ENCODE results near the gene PDGFC. TPM values are rescaled to one million over a fixed set of nuclear protein-coding genes. Genes with fewer than 3 reads are reported as not detected.

Gene PDGFC, protein sequence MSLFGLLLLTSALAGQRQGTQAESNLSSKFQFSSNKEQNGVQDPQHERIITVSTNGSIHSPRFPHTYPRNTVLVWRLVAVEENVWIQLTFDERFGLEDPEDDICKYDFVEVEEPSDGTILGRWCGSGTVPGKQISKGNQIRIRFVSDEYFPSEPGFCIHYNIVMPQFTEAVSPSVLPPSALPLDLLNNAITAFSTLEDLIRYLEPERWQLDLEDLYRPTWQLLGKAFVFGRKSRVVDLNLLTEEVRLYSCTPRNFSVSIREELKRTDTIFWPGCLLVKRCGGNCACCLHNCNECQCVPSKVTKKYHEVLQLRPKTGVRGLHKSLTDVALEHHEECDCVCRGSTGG
- polyA plus RNA-seq (2011; rRNA removed) (66.8 and 72.7 TPM in 2 replicates), polyA minus RNA-seq (2011; rRNA and poly(A)+ RNA removed) (90.2 and 126 TPM in 2 replicates)

GRCh38 chr4:156971676-156972378, at the start of gene PDGFC:
PDGFC (minus strand) TSS chr4:156971799; CDS start chr4:156970903, 896 bp downstream.
- no peak for DNase-seq (ENCODE audit: low read depth, low spot score)
- CTCF ChIA-PET: interaction anchor here (1.0 to 5.4 kb wide), 6 partner anchors 42 to 496 kb away, joined by 3 to 53 read pairs (median 5); no protein-coding TSS in a partner anchor
- POLR2A ChIA-PET: interaction anchor here (0.6 kb wide), 1 partner anchor 1820 kb away, joined by 4 read pairs; no protein-coding TSS in a partner anchor
- Histone ChIP-seq H3K27ac (ENCODE audit: low read depth, low read length) (peak within 1 kb of the TSS; percentile 81), H3K4me3 (ENCODE audit: low read depth, low read length) (peak within 1 kb of the TSS; percentile 94), H3K9me3 (ENCODE audit: control insufficient read depth, insufficient read depth, low read length) (no peaks in the 10 kb centered on the region), H3K27me3 (ENCODE audit: control insufficient read depth, insufficient read depth, low read length) (no peaks in the 10 kb centered on the region)
- TF ChIP-seq, protein P1, sequence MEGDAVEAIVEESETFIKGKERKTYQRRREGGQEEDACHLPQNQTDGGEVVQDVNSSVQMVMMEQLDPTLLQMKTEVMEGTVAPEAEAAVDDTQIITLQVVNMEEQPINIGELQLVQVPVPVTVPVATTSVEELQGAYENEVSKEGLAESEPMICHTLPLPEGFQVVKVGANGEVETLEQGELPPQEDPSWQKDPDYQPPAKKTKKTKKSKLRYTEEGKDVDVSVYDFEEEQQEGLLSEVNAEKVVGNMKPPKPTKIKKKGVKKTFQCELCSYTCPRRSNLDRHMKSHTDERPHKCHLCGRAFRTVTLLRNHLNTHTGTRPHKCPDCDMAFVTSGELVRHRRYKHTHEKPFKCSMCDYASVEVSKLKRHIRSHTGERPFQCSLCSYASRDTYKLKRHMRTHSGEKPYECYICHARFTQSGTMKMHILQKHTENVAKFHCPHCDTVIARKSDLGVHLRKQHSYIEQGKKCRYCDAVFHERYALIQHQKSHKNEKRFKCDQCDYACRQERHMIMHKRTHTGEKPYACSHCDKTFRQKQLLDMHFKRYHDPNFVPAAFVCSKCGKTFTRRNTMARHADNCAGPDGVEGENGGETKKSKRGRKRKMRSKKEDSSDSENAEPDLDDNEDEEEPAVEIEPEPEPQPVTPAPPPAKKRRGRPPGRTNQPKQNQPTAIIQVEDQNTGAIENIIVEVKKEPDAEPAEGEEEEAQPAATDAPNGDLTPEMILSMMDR (IDR thresholded peaks at IDR 0.05; ENCODE audit: low read depth, low read length): peak; percentile 44

- DNase-seq (ENCODE audit: low read depth, low spot score): no peak
- Histone ChIP-seq H3K27me3 (ENCODE audit: control insufficient read depth, insufficient read depth, low read length) (no peaks in the 10 kb centered on the region), H3K4me3 (ENCODE audit: low read depth, low read length) (no peak overlapping the region), H3K27ac (ENCODE audit: low read depth, low read length) (no peak overlapping the region), H3K9me3 (ENCODE audit: control insufficient read depth, insufficient read depth, low read length) (no peaks in the 10 kb centered on the region)
- POLR2A ChIA-PET: no interaction called here
- TF ChIP-seq, protein P1 (IDR thresholded peaks at IDR 0.05; ENCODE audit: low read depth, low read length): no peak
- CTCF ChIA-PET: no interaction called here
Measured at GRCh38 chr4:157020882-157021281, 49.3 kb upstream of the PDGFC start.

- no peak for DNase-seq (ENCODE audit: low read depth, low spot score)
- POLR2A ChIA-PET: no interaction called here
- no peak overlapping the region for H3K27ac ChIP-seq (ENCODE audit: low read depth, low read length)
- CTCF ChIA-PET: interaction anchor here (2.6 kb wide), 1 partner anchor 26 kb away, joined by 8 read pairs; no protein-coding TSS in a partner anchor
- H3K9me3 ChIP-seq (ENCODE audit: control insufficient read depth, insufficient read depth, low read length): no peaks in the 10 kb centered on the region
- H3K27me3 ChIP-seq (ENCODE audit: control insufficient read depth, insufficient read depth, low read length): no peaks in the 10 kb centered on the region
- TF ChIP-seq, protein P1 (IDR thresholded peaks at IDR 0.05; ENCODE audit: low read depth, low read length): no peak
- H3K4me3 ChIP-seq (ENCODE audit: low read depth, low read length): no peak overlapping the region
Measured at GRCh38 chr4:157018920-157019490, 47.4 kb upstream of the PDGFC start.

GRCh38 chr4:157014621-157015591, 43.3 kb upstream of the PDGFC start:
- ChIA-PET POLR2A (no interaction called here), CTCF (interaction anchor here (0.7 to 2.9 kb wide), 6 partner anchors 28 to 540 kb away, joined by 3 to 14 read pairs (median 4); no protein-coding TSS in a partner anchor)
- no peaks in the 10 kb centered on the region for H3K27me3 ChIP-seq (ENCODE audit: control insufficient read depth, insufficient read depth, low read length)
- peak; percentile 73 for DNase-seq (ENCODE audit: low read depth, low spot score)
- H3K27ac ChIP-seq (ENCODE audit: low read depth, low read length): peak overlapping the region; percentile 66
- H3K9me3 ChIP-seq (ENCODE audit: control insufficient read depth, insufficient read depth, low read length): no peaks in the 10 kb centered on the region
- TF ChIP-seq, protein P1 (IDR thresholded peaks at IDR 0.05; ENCODE audit: low read depth, low read length): 0 out of 2 replicates have a peak, but pooled peaks have one; percentile 14
- H3K4me3 ChIP-seq (ENCODE audit: low read depth, low read length): no peak overlapping the region
